ENCODE measurements around the gene DIP2C.
A peak's percentile ranks its signal among the peaks of the same experiment; 100 is the strongest.
"Not testable (repeated sequence)": the region's sequence is repeated elsewhere in the genome, so short reads cannot be mapped to it uniquely, and the experiment has no call there.

DIP2C gene

DNA sequence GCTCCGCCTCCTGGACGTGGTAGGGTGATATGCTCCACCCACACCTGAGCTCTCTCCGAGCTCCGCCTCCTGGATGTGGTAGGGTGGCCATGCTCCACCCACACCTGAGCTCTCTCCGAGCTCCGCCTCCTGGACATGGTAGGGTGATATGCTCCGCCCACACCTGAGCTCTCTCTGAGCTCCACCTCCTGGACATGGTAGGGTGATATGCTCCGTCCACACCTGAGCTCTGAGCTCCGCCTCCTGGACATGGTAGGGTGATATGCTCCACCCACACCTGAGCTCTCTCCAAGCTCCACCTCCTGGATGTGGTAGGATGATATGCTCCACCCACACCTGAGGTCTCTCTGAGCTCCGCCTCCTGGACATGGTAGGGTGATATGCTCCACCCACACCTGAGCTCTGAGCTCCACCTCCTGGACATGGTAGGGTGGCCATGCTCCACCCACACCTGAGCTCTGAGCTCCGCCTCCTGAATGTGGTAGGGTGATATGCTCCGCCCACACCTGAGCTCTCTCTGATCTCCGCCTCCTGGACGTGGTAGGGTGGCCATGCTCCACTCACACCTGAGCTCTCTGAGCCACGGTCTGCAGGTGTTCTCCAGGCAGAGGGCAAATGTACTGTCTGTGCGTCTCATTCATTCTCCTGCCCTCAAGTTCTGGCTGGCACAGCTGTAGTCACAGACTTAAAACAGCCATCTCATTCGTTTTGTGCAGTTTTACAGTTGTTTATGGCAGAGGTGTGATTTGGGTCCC lies 252.4 kb downstream of the DIP2C start:
- DNase-seq, result no peak

DNA sequence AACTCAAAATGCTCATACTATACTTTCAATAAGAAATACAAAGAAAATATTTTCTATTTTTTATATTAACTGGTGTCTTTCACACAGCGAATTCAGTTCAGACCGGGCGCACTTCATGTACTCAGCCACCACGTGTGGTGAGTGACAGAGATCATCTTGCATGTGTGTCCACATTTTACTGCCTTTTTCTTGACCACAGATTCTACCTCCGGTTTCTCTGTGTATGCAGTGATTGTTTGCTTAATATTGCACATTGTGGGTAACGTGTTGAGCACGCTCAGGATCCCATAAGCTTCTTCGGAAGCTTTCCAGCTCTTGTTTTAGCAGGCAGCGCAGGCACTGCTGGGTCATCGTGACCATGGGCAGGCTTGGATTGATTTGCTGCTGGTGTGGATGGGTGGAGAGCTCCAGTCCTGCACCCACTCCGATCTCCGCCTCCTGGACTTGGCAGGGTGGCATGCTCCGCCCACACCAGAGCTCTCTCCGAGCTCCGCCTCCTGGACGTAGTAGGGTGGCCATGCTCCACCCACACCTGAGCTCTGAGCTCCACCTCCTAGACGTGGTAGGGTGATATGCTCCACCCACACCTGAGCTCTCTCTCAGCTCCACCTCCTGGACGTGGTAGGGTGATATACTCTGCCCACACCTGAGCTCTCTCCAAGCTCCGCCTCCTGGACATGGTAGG lies 253.3 kb downstream of the DIP2C start:
- DNase-seq, result no peak

DNA sequence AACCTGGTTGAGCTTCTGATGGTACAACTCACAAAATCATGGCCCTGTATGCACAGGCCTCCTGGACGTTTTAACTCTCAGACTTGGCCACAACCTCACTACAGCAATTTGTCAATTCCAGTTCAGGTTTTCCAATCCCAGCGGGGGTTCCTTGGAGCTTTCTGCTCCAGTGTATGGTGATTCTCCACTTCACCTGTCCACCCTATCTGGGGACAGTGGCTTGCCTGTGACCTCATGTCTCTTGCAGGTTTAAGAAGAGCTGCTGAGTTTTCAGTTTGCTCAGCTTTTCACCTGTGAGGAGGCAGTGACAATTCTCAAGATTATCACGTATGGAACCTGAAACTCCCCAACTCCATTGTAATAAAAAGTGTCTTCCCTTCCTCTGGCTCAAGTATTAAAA lies 254.1 kb downstream of the DIP2C start:
- DNase-seq, result no peak

DNA sequence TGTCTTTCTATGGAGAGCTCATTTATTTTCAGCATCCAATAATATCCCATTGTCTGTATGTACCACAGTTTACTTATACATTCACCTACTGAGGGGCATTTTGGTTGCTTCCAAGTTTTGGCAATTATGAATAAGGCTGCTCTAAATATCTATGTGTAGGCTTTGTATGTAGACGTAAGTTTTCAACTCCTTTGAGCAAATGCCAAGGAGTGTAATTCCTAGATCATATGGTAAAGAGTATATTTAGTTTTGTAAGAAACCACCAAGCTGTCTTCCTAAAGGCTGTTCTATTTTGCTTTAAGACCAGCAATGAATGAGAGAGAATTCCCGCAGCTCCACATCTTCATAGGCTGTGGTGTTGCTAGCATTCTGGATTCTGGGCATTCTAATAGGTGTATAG lies 259.8 kb downstream of the DIP2C start:
- DNase-seq, result peak; percentile 1

DNA sequence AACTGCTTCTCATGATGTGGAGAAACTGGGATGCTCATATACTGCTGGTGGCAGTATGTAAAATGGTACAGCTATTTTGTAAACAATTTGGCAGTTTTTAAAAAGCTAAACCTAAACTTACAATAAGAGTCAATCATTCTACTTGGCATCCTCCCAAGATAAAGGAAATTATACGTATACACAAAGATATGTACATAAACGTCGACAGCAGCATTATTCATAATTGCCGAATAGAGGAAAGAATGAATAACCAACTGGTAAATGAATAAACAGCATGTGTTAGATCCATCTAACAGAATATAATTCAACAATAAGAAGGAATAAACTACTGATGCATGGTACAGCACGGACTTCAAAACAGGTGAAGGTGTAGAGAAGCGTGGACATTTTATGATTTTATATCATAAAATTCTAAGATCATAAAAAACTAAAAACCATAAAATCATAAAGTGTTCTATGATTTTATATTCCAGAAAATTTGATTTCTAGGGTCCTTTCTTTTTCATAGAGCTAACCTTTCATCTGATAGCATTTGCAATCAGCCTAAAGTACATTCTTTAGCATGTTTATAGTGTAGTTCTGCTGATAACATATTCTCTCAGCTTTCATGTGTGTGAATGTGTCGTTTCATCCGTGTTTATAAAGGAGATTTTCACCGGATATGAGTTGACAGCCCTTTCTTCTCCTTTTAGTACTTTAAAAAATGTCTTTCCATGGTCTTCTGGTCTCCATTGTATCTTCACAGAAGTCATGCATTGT lies 261.5 kb downstream of the DIP2C start:
- no peak for DNase-seq

DNA sequence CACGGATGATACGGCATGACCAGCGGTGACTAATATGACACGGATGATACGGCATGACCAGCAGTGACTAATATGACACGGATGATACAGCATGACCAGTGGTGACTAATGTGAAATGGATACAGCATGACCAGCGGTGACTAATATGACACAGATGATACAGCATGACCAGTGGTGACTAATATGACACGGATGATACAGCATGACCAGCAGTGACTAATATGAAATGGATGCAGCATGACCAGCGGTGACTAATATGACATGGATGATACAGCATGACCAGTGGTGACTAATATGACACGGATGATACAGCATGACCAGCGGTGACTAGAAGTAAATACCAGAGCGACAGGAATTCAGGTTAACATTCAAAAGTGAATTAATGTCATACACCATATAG lies 264.1 kb downstream of the DIP2C start:
- not testable (repeated sequence) for DNase-seq

DNA sequence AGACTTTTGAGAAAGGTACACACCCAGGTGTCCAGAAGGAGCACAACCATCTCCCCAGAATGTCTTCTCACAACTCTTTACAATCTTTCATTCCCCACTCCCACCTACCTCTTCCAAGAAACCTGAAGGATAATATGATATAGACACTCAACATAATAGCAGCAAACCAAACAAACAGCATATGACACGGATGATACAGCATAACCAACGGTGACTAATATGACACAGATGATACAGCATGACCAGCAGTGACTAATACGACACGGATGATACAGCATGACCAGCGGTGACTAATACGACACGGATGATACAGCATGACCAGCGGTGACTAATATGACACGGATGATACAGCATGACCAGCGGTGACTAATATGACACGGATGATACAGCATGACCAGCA lies 264.7 kb downstream of the DIP2C start:
- DNase-seq, result not testable (repeated sequence)

DNA sequence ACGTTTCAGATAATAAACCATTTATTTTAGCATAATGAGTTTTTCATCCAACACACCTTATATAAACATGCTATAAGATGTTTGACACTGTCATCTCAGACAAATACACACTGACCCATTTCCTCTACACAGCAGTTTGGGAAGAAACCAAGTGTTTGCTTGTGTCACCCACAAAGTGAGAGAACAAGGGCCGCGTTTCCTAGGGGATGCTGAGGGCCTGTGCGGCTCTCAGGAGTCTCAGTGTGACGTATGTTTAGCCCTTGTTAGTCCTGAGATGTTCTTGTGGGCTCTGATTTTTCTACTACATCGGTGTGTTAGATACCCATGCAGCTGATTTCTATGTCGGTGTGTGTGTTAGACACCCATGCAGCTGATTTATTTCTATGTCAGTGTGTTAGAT lies 266.3 kb downstream of the DIP2C start:
- DNase-seq, result no peak

DNA sequence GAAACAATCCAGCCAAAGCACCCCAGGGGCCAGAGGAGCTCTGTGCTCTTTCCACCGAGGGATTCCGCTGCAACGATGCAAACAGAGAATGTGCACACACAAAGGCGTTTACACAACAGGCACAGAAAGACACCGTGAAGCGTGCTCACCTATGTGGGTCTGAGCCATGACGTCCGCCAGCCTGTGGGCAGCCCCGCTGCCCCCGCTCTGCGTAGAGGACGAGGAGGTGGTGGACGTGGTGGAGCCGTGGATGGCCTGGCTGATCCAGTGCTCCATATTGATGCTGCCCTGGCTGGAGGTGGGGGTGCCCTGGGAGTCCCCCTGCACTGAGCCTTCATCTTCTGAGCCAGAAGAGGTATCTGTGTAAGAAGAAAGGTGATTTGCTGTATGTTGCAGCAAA lies 266.8 kb downstream of the DIP2C start:
- DNase-seq, result no peak

DNA sequence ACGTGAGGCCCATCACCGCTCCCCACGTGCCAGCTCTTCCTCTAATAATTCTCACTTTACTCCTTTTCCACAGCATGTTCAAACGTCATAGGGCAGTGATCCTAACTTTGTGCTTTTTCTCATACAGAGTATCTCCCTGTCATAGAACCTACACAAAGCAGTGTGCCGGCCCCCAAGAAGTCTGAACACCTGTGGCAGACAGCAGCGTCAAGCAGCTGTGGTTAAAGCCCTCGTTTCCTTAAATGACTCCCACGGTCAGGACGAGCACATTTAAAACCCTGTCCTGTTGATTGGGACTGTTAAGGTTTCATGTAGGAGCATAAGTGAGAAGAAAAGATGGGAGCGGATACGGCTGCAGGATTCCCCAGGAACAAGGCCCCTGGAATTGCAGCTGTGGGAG lies 267.2 kb downstream of the DIP2C start:
- DNase-seq, result no peak

DNA sequence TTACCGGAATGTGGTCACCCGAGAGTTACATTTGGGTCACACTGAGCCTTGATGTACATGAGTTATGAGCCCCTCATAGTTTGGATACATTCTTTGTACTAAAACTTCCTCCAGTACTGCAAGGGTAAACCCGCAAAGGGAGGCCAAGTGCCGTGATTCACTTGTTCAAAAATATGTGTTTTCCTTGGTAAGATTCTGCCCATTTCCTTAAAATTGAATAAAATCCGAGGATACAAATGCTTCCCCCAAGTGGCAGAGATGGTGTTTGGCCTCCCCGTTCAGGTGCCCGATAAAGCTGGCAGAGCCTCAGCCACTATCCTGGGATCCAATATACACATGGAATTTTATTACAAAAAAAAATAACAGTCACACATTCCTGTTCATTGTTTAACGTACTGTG lies 268.3 kb downstream of the DIP2C start:
- DNase-seq, result no peak

DNA sequence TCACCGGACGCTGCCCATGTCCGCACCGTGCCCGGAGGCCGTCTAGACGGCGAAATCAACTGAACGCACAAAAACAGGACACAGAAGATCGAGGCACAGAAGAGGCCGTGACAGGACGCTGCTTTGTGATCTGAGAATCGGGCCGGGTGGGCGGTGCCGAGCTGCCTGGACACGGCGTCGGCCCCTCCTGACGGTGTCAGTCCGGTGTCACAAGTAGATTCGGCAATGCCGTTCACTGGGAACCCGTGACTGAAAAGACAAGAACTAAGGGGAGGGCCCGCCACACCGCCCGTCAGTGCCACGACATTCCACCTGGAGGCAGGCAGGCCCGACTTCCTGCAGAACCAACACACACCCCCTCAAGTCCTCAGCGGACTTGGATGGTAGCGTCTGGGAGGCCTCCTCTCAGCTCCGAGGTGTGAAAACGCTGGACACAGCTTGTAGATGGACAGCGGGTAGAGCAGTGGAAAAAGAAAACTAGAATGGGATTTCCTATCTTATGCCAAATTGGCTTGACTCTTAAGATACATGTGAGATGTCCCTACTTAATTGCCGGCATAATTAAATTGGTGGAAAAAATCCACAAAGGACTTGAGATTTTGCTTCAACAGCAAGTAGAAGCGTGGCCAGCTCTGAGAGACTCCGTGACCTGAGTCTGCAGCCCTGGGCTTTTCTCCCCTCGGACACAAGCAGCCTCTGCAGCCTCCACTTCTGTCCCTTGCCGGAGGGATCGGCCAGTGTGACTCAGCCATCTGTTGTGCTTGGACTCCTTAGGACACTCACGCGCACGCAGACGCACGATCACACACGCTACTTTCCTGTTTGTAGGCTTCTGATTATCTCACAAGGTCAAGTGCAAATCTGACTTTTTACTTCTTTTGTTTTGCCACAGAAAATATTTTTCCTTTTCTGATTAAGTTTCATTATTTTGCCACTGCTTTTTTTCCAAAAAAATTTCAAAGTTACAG lies 269.0 kb downstream of the DIP2C start:
- no peak for DNase-seq

DNA sequence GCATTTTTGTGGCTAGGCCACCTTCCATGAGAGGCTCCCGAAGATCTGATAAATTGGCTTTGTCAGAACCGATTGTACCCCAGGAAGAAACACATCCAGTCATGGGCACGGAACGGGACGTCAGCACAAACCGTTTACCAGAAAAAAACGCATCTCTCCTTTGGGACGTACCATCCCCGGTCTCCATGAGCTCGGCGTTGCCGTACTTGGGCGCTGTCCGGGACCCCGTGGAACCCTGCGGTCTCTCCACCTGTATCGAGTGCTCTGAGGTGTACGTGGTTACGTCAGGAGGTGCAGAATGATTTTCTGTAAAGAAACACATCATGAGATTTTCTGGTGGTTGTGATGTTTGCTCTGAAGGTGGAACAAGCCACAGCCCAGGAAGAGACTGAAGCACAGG lies 270.6 kb downstream of the DIP2C start:
- DNase-seq, result no peak

DNA sequence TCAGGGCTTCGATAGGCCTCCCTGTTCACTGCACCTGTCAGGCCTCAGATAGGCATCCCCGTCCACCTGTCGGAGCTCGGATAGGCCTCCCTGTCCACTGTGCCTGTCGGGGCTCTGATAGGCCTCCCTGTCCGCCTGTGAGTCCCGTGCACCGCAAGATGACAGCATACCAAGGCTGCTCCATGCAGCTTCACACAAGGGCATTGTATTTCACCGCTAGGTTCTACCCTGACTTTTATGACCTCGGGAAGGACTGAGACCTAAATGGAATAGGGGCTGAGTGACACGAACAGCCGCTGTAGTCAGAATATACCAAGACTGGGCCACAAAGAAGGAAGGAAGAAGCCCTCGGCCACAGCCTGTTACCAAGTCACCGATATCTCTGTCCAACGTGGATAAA lies 271.2 kb downstream of the DIP2C start:
- no peak for DNase-seq

DNA sequence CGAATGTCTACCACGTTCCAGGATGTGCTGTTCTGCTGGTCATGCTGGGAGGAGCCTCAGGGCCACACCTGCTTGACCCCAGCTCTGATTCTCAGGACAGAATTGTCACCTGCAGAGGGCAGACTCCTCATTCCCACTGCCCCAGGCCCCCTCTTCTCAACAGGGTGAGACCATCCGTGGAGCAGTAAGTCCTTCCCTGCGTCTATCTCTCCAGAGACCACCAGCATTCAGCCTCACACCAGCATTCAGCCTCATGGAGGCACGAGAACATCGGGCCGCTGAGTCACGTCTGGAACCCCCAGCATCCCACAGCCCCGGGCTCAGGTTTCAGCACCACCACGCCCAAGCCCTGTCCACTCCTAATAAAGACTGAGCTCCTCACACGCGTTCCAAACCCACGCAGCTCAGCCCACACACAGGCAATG lies 273.4 kb downstream of the DIP2C start:
- no peak for DNase-seq

DNA sequence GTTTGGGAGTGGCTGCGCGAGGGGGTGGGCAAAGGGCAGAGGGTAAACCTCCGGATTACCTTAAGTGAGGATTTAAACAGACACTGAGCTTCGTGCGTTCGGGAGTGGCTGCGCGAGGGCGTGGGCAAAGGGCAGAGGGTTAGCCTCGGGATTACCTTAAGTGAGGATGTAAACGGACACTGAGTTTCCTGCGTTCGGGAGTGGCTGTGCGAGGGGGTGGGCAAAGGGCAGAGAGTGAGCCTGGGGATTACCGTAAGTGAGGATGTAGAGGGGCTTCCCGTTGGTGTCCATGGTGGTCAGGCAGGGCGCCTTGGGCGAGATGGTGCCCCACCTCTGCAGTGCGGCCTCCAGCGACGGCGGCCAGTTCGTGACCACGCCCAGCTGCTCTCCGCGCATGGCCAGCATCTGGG lies 275.8 kb downstream of the DIP2C start:
- DNase-seq, result no peak

DNA sequence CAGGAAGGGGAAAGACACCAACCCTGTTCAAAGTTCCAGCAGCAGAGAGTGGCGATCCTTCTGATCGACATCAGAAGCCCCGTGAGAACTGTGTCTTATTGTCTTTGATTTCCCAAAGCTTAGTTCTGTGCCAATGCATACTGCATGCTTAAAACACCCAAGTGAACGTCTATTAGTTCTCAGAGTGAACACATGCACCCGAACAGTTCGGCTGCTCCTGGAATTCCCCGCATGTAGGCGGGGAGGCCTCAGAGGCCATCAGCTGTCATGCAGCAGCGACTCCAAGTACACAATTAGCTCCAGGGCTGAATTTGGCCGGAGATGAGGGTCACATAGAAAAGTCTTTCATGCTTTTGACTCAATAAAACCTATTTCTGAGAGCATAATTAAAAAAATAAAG lies 277.4 kb downstream of the DIP2C start:
- DNase-seq, result no peak

DNA sequence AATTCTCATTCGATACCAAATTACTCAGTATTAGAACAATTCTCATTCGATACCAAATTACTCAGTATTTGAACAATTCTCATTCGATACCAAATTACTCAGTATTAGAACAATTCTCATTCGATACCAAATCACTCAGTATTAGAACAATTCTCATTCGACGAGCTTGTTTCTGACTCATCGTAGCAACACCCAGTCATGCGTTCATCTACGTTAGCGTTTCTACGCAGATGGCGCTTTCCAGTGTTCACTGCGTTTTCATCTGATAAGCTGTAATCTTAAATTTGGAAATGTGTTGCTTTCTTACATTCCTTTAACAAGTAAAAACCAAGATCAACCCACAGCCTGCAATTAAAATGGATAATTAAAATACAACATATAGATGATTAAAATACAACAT lies 277.9 kb downstream of the DIP2C start:
- DNase-seq, result no peak

DNA sequence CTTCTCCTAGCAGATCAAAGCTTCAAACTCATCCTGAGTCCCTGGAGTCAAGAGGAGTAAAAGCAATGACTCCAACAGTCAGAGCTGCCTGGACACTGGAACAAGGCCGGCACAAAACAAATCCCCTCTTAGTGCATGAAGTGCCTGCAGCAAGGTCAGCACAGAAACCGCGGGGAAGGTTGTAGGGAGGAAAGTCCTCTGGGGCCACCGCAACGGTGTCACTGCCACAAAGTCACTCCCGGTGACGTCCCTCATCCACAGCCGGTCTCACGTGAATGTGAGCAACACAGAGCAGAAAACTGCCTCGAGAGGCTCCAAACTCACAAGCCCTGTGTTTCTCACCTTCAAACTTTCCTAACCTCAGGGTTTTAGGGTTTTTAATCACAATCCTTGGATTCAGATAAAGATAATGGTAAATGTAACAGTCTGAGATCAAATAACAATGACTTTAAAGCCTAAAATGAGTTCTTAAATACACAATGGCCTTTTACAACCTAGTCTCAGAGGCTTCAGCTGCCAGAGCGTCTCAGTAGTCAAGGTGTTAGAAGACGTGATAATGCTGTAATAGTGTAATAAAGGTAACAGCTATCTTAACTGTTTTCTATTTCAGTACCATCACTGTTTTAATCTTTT lies 279.9 kb downstream of the DIP2C start:
- DNase-seq, result no peak

DNA sequence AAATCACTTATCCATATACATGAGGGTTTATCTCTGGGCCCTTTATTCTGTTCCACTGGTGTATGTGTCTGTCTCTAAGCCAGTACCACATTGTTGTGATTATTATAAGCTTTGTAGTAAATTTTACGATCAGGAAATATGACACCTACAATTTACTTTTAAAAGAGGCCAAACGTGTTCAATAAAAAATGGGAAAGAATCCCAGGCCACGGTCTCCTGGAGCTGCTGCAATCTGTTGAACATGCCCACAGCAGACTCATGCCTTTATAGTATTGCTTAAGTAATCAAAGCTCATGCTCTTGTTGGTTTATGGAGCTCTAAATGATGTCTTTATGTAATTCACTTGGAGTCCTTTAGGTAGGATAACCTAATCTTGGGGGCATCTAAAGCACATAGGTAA lies 281.2 kb downstream of the DIP2C start:
- no peak for DNase-seq

DNA sequence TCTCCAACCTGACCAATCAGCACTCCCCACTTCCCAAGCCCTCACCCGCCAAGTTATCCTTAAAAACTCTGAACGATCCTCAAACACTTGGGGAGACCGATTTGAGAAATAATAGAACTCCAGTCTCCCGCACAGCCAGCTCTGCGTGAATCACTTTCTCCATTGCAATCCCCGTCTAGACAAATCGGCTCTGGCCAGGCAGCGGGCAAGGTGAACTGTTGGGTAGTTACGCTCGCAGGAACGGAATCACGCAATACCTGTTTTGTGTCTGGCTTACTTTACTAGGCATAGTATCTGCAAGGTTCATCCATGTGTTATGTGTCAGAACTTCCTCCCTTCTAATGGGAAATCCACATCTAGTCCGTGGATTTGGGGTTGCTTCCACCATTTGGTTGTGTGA lies 282.5 kb downstream of the DIP2C start:
- DNase-seq, result no peak

DNA sequence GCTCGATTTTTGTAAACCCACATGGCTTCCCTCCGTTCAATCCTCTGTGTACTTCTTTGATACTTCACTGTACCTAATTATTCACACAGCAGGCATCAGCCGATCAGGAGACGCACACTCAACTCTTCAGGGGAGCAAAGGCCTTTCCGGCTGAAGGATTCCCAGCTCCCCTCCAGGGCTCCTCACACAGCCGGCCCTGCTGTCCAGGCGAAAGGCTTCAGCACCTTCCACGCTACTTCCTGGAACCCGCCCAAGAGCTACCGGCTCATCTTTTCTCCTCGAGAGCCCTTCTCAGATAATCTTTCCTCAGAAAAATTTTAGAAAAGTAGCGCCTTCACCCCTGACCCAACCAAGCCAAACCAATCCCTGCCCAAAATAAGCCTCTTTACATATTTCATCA lies 283.8 kb downstream of the DIP2C start:
- no peak for DNase-seq

Measured in DMS 273 treated with DMSO at 0.1 percent for 48 hours (cell line).